Stimulated activated CD4-positive, alpha-beta T cell treated with anti-CD3 and anti-CD28 coated beads, Interleukin-12 subunit alpha, Interleukin-12 subunit beta, amount 100 ng/mL, for 48 hours (primary cell): Measurements from ENCODE around the gene ASXL2.
A peak's percentile ranks its signal among the peaks of the same experiment; 100 is the strongest.
"Not testable (repeated sequence)": the region's sequence is repeated elsewhere in the genome, so short reads cannot be mapped to it uniquely, and the experiment has no call there.

Experiments
- DNase-seq, 3 donors: peaks; one replicate each; pipeline ENCODE4 v3.0.0-alpha.2; 2020; ENCODE audit warnings: low read depth in 2 of 3, low spot score in 1 of 3

The ASXL2 gene

DNA sequence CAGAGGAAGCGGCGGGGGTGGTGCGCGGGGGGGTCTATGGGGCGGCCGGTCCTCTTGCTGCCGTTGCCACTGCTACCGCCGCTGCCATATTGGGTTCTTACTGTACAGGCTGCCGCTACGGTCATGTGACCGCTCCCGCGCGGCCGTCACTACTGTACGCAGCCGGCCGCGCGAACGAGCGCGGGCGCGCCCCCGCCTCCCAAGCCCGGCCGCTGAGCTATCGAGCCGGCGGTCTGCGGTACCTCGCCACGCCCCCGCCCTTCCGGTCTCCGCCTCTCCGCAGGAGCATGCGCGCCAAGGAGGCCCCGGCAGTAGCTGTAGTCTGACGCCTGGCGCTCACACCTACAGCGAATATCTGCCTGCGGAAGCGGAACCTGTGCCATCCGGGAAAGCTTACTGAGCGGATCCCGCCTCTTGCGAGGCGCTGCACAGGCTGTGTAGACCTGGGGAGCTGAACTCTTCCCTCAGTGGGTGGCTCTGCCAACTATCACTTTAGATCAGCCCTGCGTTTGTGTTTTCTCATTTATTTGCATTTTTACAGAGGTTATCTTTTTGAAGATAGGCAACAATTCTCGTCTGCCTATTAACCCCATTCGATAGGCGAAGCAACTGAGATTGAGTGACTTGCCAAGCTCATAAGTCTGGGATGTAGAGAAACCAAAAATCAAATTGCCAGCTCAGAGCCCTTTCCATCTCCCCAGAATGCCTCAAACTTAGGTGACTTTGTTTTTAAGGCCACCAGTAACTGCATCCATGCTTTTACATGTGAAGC lies at the start of gene ASXL2:
TSS of gene ASXL2 (minus strand) at position 127 of the 772 bp plus-strand sequence. CDS start 265 bp downstream, outside the sequence.
- DNase-seq: peak; percentile 94 to 97 (median 95)

- DNase-seq: no peak
Measured at GRCh38 chr2:25926984-25927756, 48.9 kb upstream of the ASXL2 start.

- DNase-seq: no peak
Measured at GRCh38 chr2:25922501-25922900, 44.2 kb upstream of the ASXL2 start.

DNA sequence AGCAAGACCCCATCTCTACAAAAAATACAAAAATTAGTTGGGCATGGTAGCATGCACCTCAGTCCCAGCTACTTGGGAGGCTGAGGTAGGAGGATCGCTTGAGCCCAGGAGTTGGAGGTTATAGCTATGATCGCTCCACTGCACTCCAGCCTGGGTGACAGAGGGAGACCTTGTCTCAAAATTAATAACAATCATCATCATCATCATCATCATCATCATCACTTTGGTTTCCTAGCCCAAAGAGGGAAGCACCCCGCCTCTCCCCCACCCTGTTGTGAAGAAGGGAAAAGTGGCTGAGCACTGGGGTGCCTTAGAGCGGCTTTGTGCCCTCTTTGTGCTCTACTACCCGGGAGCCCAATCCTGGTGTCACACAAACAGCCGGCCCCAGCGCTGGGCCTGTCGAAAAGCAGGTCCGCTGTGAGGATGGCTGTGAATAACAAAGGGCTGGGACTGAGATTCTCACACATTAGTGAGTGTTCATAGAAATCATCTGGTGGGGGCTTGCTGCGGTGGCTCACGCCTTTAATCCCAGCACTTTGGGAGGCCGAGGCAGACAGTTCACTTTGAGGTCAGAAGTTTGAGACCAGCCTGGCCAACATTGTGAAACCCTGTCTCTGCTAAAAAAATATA lies 42.6 kb upstream of the ASXL2 start:
- DNase-seq: no peak

- DNase-seq: no peak
Measured at GRCh38 chr2:25920336-25920735, 42.0 kb upstream of the ASXL2 start.

DNA sequence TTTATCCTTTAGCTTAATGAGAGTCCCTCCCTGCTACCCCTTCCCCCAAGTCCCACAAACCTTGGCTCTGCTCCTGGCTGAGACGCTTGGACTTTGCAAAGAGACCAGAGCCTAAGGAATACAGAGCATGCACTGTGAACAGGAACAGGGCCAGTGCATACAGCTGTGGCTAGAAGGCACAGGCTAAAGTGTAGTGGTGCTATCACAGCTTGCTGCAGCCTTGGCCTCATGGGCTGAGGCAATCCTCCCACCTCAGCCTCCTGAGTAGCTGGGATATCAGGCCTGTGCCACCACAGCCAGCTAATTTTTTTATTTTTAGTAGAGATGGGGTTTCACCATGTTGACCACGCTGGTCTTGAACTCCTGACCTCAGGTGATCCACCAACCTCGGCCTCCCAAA lies 39.5 kb upstream of the ASXL2 start:
- DNase-seq: no peak

DNA sequence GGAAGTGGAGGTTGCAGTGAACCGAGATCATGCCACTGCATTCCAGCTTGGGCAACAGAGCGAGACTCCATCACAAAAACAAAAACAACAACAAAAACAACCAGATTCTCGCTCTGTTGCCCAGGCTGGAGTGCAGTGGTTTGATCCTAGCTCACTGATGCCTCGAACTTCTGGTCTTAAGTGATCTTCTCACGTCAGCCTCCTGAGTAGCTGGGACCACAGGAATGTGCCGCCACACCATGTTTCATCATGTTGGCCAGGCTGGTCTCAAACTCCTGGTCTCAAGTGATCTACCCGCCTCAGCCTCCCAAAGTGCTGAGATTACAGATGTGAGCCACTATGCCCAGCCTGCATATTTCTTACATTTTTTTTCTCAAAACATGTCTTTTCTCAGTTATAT lies 39.1 kb upstream of the ASXL2 start:
- DNase-seq: not testable (repeated sequence)

DNA sequence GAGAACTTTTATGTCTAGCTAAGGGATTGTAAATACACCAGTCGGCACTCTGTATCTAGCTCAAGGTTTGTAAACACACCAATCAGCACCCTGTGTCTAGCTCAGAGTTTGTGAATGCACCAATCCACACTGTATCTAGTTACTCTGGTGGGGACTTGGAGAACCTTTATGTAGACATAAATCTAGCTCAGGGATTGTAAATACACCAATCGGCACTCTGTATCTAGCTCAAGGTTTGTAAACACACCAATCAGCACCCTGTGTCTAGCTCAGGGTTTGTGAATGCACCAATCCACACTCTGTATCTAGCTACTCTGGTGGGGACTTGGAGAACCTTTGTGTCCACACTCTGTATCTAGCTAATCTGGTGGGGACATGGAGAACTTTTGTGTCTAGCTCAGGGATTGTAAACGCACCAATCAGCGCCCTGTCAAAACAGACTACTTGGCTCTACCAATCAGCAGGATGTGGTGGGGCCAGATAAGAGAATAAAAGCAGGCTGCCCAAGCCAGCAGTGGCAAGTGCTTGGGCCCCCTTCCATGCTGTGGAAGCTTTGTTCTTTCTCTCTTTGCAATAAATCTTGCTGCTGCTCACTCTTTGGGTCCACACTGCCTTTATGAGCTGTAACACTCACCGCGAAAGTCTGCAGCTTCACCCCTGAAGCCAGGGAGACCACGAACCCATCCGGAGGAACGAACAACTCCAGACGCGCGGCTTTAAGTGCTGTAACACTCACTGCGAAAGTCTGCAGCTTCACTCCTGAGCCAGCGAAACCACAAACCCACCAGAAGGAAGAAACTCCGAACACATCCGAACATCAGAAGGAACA lies 37.9 kb upstream of the ASXL2 start:
- peak; percentile 8 to 21 (median 20) for DNase-seq

- not testable (repeated sequence) for DNase-seq
Measured at GRCh38 chr2:25915411-25915810, 37.1 kb upstream of the ASXL2 start.

DNA sequence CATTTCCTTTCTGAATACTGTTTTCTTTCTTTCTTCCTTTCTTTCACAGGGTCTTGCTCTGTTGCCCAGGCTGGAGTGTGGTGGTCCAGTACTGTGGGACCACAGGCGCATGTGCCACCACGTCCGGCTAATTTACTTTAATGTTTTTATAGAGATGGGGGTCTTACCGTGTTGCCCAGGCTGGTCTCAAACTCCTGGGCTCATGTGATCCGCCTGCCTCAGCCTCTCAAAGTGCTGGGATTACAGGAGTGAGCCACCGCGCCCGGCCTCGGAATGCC lies 35.3 kb upstream of the ASXL2 start:
- DNase-seq: not testable (repeated sequence)

GRCh38 chr2:25912851-25913695 lies 34.8 kb upstream of the ASXL2 start:
- no peak for DNase-seq

- not testable (repeated sequence) for DNase-seq
Measured at GRCh38 chr2:25909574-25909973, 31.3 kb upstream of the ASXL2 start.

DNA sequence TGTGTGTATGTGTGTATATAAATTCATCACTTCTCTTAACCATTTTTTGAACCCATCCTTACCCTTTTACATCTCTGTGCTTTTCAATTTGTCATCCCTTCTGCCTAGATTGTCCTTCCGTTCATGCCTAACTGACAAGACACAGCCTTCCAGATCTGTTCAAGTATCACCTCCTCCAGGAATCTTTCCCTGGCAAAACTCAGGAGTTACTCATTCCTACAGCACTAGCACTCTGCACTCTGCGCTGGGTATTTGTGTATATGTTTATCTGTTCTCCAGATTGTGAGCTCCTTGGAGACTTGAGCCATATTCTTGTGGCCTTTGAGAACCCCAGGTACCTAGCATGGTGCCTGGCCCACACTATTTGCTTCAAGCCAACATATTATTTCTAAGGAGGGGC lies 26.8 kb upstream of the ASXL2 start:
- DNase-seq: no peak

- no peak for DNase-seq
Measured at GRCh38 chr2:25903216-25903776, 25.0 kb upstream of the ASXL2 start.

GRCh38 chr2:25899404-25899970 lies 21.2 kb upstream of the ASXL2 start:
- DNase-seq: no peak

DNA sequence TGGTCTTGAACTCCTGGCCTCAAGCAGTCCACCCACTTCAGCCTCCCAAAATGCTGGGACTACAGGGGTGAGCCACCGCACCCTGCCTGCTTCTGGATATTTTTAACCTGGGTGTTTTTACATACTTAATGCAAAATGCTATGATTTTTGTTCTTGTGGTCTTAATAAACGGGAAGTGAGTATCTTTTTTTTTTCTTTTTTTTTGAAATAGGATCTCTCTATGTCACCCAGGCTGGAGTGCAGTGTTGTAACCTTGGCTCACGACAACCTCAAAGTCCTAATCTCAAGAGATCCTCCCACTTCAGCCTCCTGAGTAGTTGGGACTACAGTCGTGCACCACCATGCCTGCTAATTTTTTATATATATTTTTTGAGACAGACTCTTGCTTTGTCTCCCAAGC lies 19.2 kb upstream of the ASXL2 start:
- DNase-seq: no peak

- not testable (repeated sequence) for DNase-seq
Measured at GRCh38 chr2:25896308-25896707, 18.0 kb upstream of the ASXL2 start.

- no peak for DNase-seq
Measured at GRCh38 chr2:25895610-25896009, 17.3 kb upstream of the ASXL2 start.

GRCh38 chr2:25895018-25895417 lies 16.7 kb upstream of the ASXL2 start:
- no peak for DNase-seq
